ENCODE measurements around the gene RNPEPL1. TPM values are rescaled to one million over a fixed set of nuclear protein-coding genes. Genes with fewer than 3 reads are reported as not detected.

RNPEPL1 gene
- total RNA-seq, 4 donors from 2014 or later = 49.1 to 127 (median 55.5) TPM

- Histone ChIP-seq H3K9me3 (no peaks in the 10 kb centered on the region), H3K4me3 (no peak overlapping the region), H3K27ac (no peak overlapping the region), H3K4me1 (peaks cover 0 to 54% (median 26%) of the 10 kb centered on the region in 3 donors), H3K36me3 (peaks cover 0 to 52% of the 10 kb centered on the region in 2 donors), H3K27me3 (no peaks in the 10 kb centered on the region)
- no peak for ATAC-seq
- WGBS, 2 donors (ENCODE audit: low coverage in 1 of 2) = 60 to 83% methylated on average over 3 to 4 of the region's 14 CpGs
- TF ChIP-seq EP300 (IDR thresholded peaks at IDR 0.05) (no peak), CTCF (IDR thresholded peaks at IDR 0.05) (no peak), POLR2A (IDR thresholded peaks at IDR 0.05) (no peak), POLR2AphosphoS5 (IDR thresholded peaks at IDR 0.05) (no peak)
Observed at GRCh38 chr2:240589375-240589774, 21.1 kb downstream of the RNPEPL1 start.

GRCh38 chr2:240589850-240590525, 21.7 kb downstream of the RNPEPL1 start:
- no peak for ATAC-seq
- peaks cover 0 to 57% of the 10 kb centered on the region in 2 donors for H3K36me3 ChIP-seq
- no peak overlapping the region for H3K27ac ChIP-seq
- H3K4me1 ChIP-seq = peaks cover 0 to 54% (median 20%) of the 10 kb centered on the region in 3 donors
- H3K9me3 ChIP-seq = no peaks in the 10 kb centered on the region
- H3K27me3 ChIP-seq = no peaks in the 10 kb centered on the region
- no peak overlapping the region for H3K4me3 ChIP-seq
- 70 to 82% methylated on average over 5 to 10 of the region's 16 CpGs for WGBS, 2 donors (ENCODE audit: low coverage in 1 of 2)
- no peak for TF ChIP-seq EP300 (IDR thresholded peaks at IDR 0.05)

GRCh38 chr2:240590681-240591111, 22.4 kb downstream of the RNPEPL1 start:
- H3K4me3 ChIP-seq = no peak overlapping the region
- no peaks in the 10 kb centered on the region for H3K9me3 ChIP-seq
- H3K4me1 ChIP-seq = peaks cover 0 to 54% (median 13%) of the 10 kb centered on the region in 3 donors
- no peak overlapping the region for H3K27ac ChIP-seq
- no peak for TF ChIP-seq POLR2A (IDR thresholded peaks at IDR 0.05)
- no peak for TF ChIP-seq EP300 (IDR thresholded peaks at IDR 0.05)
- WGBS, 2 donors (ENCODE audit: low coverage in 1 of 2) = 96% methylated on average over 5 of the region's 21 CpGs; no CpG with 5 or more reads in 1 of the 2 donors
- H3K36me3 ChIP-seq = peaks cover 0 to 64% of the 10 kb centered on the region in 2 donors
- H3K27me3 ChIP-seq = no peaks in the 10 kb centered on the region
- no peak for ATAC-seq

- TF ChIP-seq POLR2A (IDR thresholded peaks at IDR 0.05) (no peak), CTCF (IDR thresholded peaks at IDR 0.05) (no peak), EP300 (IDR thresholded peaks at IDR 0.05) (no peak), POLR2AphosphoS5 (IDR thresholded peaks at IDR 0.05) (no peak)
- H3K36me3 ChIP-seq = peaks cover 0 to 70% of the 10 kb centered on the region in 2 donors
- peaks cover 0 to 58% (median 13%) of the 10 kb centered on the region in 3 donors for H3K4me1 ChIP-seq
- no peak overlapping the region for H3K27ac ChIP-seq
- no peaks in the 10 kb centered on the region for H3K27me3 ChIP-seq
- 76 to 83% methylated on average over 3 to 6 of the region's 6 CpGs for WGBS, 2 donors (ENCODE audit: low coverage in 1 of 2)
- no peak for ATAC-seq
- H3K4me3 ChIP-seq = no peak overlapping the region
- H3K9me3 ChIP-seq = no peaks in the 10 kb centered on the region
Observed at GRCh38 chr2:240591226-240591625, 22.9 kb downstream of the RNPEPL1 start.

GRCh38 chr2:240591784-240592183, 23.5 kb downstream of the RNPEPL1 start:
- H3K27me3 ChIP-seq = no peaks in the 10 kb centered on the region
- TF ChIP-seq POLR2AphosphoS5 (IDR thresholded peaks at IDR 0.05) (no peak), CTCF (IDR thresholded peaks at IDR 0.05) (no peak), EP300 (IDR thresholded peaks at IDR 0.05) (no peak), POLR2A (IDR thresholded peaks at IDR 0.05) (no peak)
- H3K9me3 ChIP-seq = no peaks in the 10 kb centered on the region
- ATAC-seq = no peak
- H3K36me3 ChIP-seq = peaks cover 0 to 75% of the 10 kb centered on the region in 2 donors
- 95 to 100% methylated on average over 3 to 8 of the region's 13 CpGs for WGBS, 2 donors (ENCODE audit: low coverage in 1 of 2)
- no peak overlapping the region for H3K27ac ChIP-seq
- peaks cover 0 to 64% (median 13%) of the 10 kb centered on the region in 3 donors for H3K4me1 ChIP-seq
- H3K4me3 ChIP-seq = no peak overlapping the region
